Type B pancreatic cell (in vitro differentiated cells): Measurements from ENCODE around the gene TSPO2. TPM values are rescaled to one million over a fixed set of nuclear protein-coding genes. Genes with fewer than 3 reads are reported as not detected.
"Not testable (repeated sequence)": the region's sequence is repeated elsewhere in the genome, so short reads cannot be mapped to it uniquely, and the experiment has no call there.

Source experiments
- DNase-seq: peaks from one replicate; pipeline ENCODE4 v3.0.0; 2021; ENCODE audit warnings: mixed read lengths; ENCODE audit not compliant: unreplicated experiment; ENCODE audit errors: extremely low spot score
- H3K27ac Mint-ChIP-seq: 2 replicates; pipeline ENCODE4 v1.8.0; 2021; ENCODE audit warnings: mild to moderate bottlenecking, mixed read lengths
- H3K27me3 Mint-ChIP-seq: 2 replicates; pipeline ENCODE4 v1.8.0; 2021; ENCODE audit warnings: mixed read lengths
- H3K36me3 Mint-ChIP-seq: 2 replicates; pipeline ENCODE4 v1.8.0; 2021; ENCODE audit warnings: mixed read lengths
- H3K4me1 Mint-ChIP-seq: one replicate; pipeline ENCODE4 v1.8.0; 2021; ENCODE audit warnings: mixed read lengths; ENCODE audit not compliant: unreplicated experiment
- H3K4me3 Mint-ChIP-seq: 2 replicates; pipeline ENCODE4 v1.8.0; 2021; ENCODE audit warnings: mild to moderate bottlenecking, mixed read lengths
- H3K9me3 Mint-ChIP-seq: 2 replicates; pipeline ENCODE4 v1.8.0; 2021; ENCODE audit warnings: mixed read lengths
- CTCF ChIP-seq: fragments of 200-600 bp; sonication (generic); conservative IDR thresholded peaks from 2 replicates; pipeline ENCODE4 v1.5.0; 2021; ENCODE audit warnings: antibody characterized with exemption, mild to moderate bottlenecking
- total RNA-seq: library from RNA; stranded (reverse); gene quantifications from 2 replicates; pipeline ENCODE4 v1.2.1, GENCODE V29; 2021; ENCODE audit warnings: low replicate concordance

The TSPO2 gene
- total RNA-seq, 1 donor from 2014 or later: not detected

GRCh38 chr6:41008011-41008410, 34.3 kb upstream of the TSPO2 start:
- TF ChIP-seq CTCF: no peak
- no peak overlapping the region for H3K4me3 Mint-ChIP-seq
- no peak overlapping the region for H3K27ac Mint-ChIP-seq
- H3K4me1 Mint-ChIP-seq: peaks cover 2% of the 10 kb centered on the region
- no peaks in the 10 kb centered on the region for H3K27me3 Mint-ChIP-seq
- H3K9me3 Mint-ChIP-seq: peaks cover 3% of the 10 kb centered on the region
- H3K36me3 Mint-ChIP-seq: peaks cover 3% of the 10 kb centered on the region
- DNase-seq: no peak

- H3K9me3 Mint-ChIP-seq: no peaks in the 10 kb centered on the region
- no peaks in the 10 kb centered on the region for H3K4me1 Mint-ChIP-seq
- H3K4me3 Mint-ChIP-seq: no peak overlapping the region
- no peak overlapping the region for H3K27ac Mint-ChIP-seq
- no peak for DNase-seq
- H3K27me3 Mint-ChIP-seq: no peaks in the 10 kb centered on the region
- H3K36me3 Mint-ChIP-seq: peaks cover 3% of the 10 kb centered on the region
- no peak for TF ChIP-seq CTCF
Observed at GRCh38 chr6:41009669-41010068, 32.6 kb upstream of the TSPO2 start.

- no peak overlapping the region for H3K27ac Mint-ChIP-seq
- no peak overlapping the region for H3K4me3 Mint-ChIP-seq
- peaks cover 4% of the 10 kb centered on the region for H3K4me1 Mint-ChIP-seq
- DNase-seq: no peak
- TF ChIP-seq CTCF: no peak
- H3K36me3 Mint-ChIP-seq: peaks cover 3% of the 10 kb centered on the region
- no peaks in the 10 kb centered on the region for H3K9me3 Mint-ChIP-seq
- H3K27me3 Mint-ChIP-seq: no peaks in the 10 kb centered on the region
Observed at GRCh38 chr6:41011673-41012072, 30.6 kb upstream of the TSPO2 start.

GRCh38 chr6:41013466-41014153, 28.7 kb upstream of the TSPO2 start:
- H3K4me3 Mint-ChIP-seq: no peak overlapping the region
- no peak for TF ChIP-seq CTCF
- H3K27ac Mint-ChIP-seq: no peak overlapping the region
- peaks cover 11% of the 10 kb centered on the region for H3K4me1 Mint-ChIP-seq
- no peaks in the 10 kb centered on the region for H3K9me3 Mint-ChIP-seq
- DNase-seq: no peak
- peaks cover 9% of the 10 kb centered on the region for H3K36me3 Mint-ChIP-seq
- H3K27me3 Mint-ChIP-seq: no peaks in the 10 kb centered on the region

GRCh38 chr6:41014780-41015179, 27.5 kb upstream of the TSPO2 start:
- Mint-ChIP-seq H3K4me1 (peaks cover 11% of the 10 kb centered on the region), H3K36me3 (peaks cover 11% of the 10 kb centered on the region), H3K27me3 (no peaks in the 10 kb centered on the region), H3K9me3 (no peaks in the 10 kb centered on the region), H3K4me3 (no peak overlapping the region), H3K27ac (no peak overlapping the region)
- no peak for DNase-seq
- no peak for TF ChIP-seq CTCF

GRCh38 chr6:41015860-41016259, 26.4 kb upstream of the TSPO2 start:
- not testable (repeated sequence) for H3K4me3 Mint-ChIP-seq, H3K27ac Mint-ChIP-seq, H3K27me3 Mint-ChIP-seq, H3K9me3 Mint-ChIP-seq, DNase-seq
- H3K36me3 Mint-ChIP-seq: peaks cover 17% of the 10 kb centered on the region
- H3K4me1 Mint-ChIP-seq: peaks cover 11% of the 10 kb centered on the region
